RWPE1 (cell line): ENCODE measurements around the gene NEK4.

Experiments used
- CTCF ChIA-PET: fragments of 350-600 bp; sonication (Branson Sonifier 250); formaldehyde crosslinking; extraction: SDS; loops from one replicate; lab custom pipeline; 2021; lab: Yijun Ruan, JAX
- POLR2A ChIA-PET: fragments of 400-600 bp; formaldehyde crosslinking; extraction: SDS; loops from one replicate; lab custom pipeline; 2020; ENCODE audit warnings: antibody characterized with exemption; ENCODE audit not compliant: low non-redundant PET; lab: Yijun Ruan, JAX
- DNase-seq: peaks from one replicate; pipeline ENCODE4 v3.0.0; 2012; ENCODE audit warnings: low spot score
- H3K27ac ChIP-seq: fragments of 450-650 bp; 2 replicates; pipeline ENCODE4 v1.5.1; 2017
- CTCF ChIP-seq: fragments of 450-650 bp; conservative IDR thresholded peaks from 2 replicates; pipeline ENCODE4 v1.5.1; 2017; ENCODE audit warnings: low read depth, mild to moderate bottlenecking

The NEK4 gene

GRCh38 chr3:52689151-52689550 lies 81.6 kb downstream of the NEK4 start:
- DNase-seq: no peak
- no peak for TF ChIP-seq CTCF
- POLR2A ChIA-PET: no interaction called here
- CTCF ChIA-PET: no interaction called here
- no peak overlapping the region for H3K27ac ChIP-seq

GRCh38 chr3:52688266-52688665 lies 82.5 kb downstream of the NEK4 start:
- POLR2A ChIA-PET: no interaction called here
- no peak for TF ChIP-seq CTCF
- no peak overlapping the region for H3K27ac ChIP-seq
- CTCF ChIA-PET: no interaction called here
- no peak for DNase-seq

GRCh38 chr3:52685709-52686691 lies 84.7 kb downstream of the NEK4 start, which contains the start of the genes GNL3 and PBRM1:
Gene GNL3, plus strand, starts transcription at chr3:52686032. Its CDS starts 61 bp downstream, at chr3:52686093.
Gene PBRM1, minus strand, starts transcription at chr3:52685913.
- H3K27ac ChIP-seq: peak within 1 kb of the TSS; percentile 94
- ChIA-PET POLR2A (no interaction called here), CTCF (no interaction called here)
- DNase-seq: peak; percentile 86
- no peak for TF ChIP-seq CTCF

GRCh38 chr3:52685285-52685708 lies 85.4 kb downstream of the NEK4 start:
- CTCF ChIA-PET: no interaction called here
- peak; percentile 77 for DNase-seq
- no peak for TF ChIP-seq CTCF
- POLR2A ChIA-PET: interaction anchor here (0.7 kb wide), 1 partner anchor 58 kb away, joined by 3 read pairs; no protein-coding TSS in a partner anchor
- H3K27ac ChIP-seq: peak overlapping the region; percentile 94

GRCh38 chr3:52684184-52684583 lies 86.6 kb downstream of the NEK4 start:
- no peak overlapping the region for H3K27ac ChIP-seq
- no peak for DNase-seq
- TF ChIP-seq CTCF: no peak
- POLR2A ChIA-PET: no interaction called here
- CTCF ChIA-PET: no interaction called here

- DNase-seq: no peak
- ChIA-PET POLR2A (no interaction called here), CTCF (no interaction called here)
- no peak for TF ChIP-seq CTCF
- peak overlapping the region; percentile 40 for H3K27ac ChIP-seq
Measured at GRCh38 chr3:52683611-52684010, 87.1 kb downstream of the NEK4 start.
